GM19193 (cell line): Measurements from ENCODE around the gene NPTX1.

ENCODE experiments used
- POLR2A ChIP-seq: IDR thresholded peaks from 4 replicates; pipeline ENCODE4 v1.6.1; 2011; ENCODE audit not compliant: insufficient read depth, insufficient read length; ENCODE audit errors: extremely low read depth

Gene NPTX1

GRCh38 chr17:80475910-80476876, at the start of gene NPTX1:
Gene NPTX1 (minus strand): TSS chr17:80476607. CDS start chr17:80476446, 161 bp downstream.
- no peak for TF ChIP-seq POLR2A

GRCh38 chr17:80523956-80524712, 47.7 kb upstream of the NPTX1 start:
- TF ChIP-seq POLR2A: no peak

GRCh38 chr17:80523054-80523744, 46.8 kb upstream of the NPTX1 start:
- no peak for TF ChIP-seq POLR2A

GRCh38 chr17:80520810-80521455, 44.5 kb upstream of the NPTX1 start:
- no peak for TF ChIP-seq POLR2A

- TF ChIP-seq POLR2A: no peak
Measured at GRCh38 chr17:80519091-80519781, 42.8 kb upstream of the NPTX1 start.

- TF ChIP-seq POLR2A: no peak
Measured at GRCh38 chr17:80518392-80518791, 42.0 kb upstream of the NPTX1 start.

- no peak for TF ChIP-seq POLR2A
Measured at GRCh38 chr17:80517641-80518040, 41.2 kb upstream of the NPTX1 start.

GRCh38 chr17:80516171-80516932, 39.9 kb upstream of the NPTX1 start:
- TF ChIP-seq POLR2A: no peak

- no peak for TF ChIP-seq POLR2A
Measured at GRCh38 chr17:80513892-80514291, 37.5 kb upstream of the NPTX1 start.

GRCh38 chr17:80513201-80513600, 36.8 kb upstream of the NPTX1 start:
- no peak for TF ChIP-seq POLR2A

- no peak for TF ChIP-seq POLR2A
Measured at GRCh38 chr17:80512233-80512632, 35.8 kb upstream of the NPTX1 start.

- no peak for TF ChIP-seq POLR2A
Measured at GRCh38 chr17:80511222-80512180, 35.1 kb upstream of the NPTX1 start.
